MCF 10A (cell line): Measurements from ENCODE around the gene ARL13B. TPM values are rescaled to one million over a fixed set of nuclear protein-coding genes. Genes with fewer than 3 reads are reported as not detected.

ENCODE experiments used
- BruUV-seq: library from RNA; stranded (reverse); fragments of 400-500 nt; replicated peaks from 2 replicates; lab custom pipeline; 2021; lab: Mats Ljungman, UMichigan
- CTCF ChIA-PET: fragments of 300-600 bp; sonication (Branson Sonifier 250); formaldehyde crosslinking; extraction: SDS; loops from one replicate; lab custom pipeline; 2021; ENCODE audit warnings: antibody characterized with exemption, inconsistent platforms; lab: Yijun Ruan, JAX
- POLR2A ChIA-PET: fragments of 300-600, 350-650 bp; sonication (Branson Sonifier 250); formaldehyde crosslinking; extraction: SDS; loops from one replicate; lab custom pipeline; 2020; ENCODE audit warnings: antibody characterized with exemption, inconsistent platforms; lab: Yijun Ruan, JAX
- DNase-seq: peaks from one replicate; pipeline ENCODE4 v3.0.0-alpha.2; 2018; ENCODE audit not compliant: unreplicated experiment
- H3K27ac Mint-ChIP-seq: one replicate; pipeline ENCODE4 v1.8.0; 2022; ENCODE audit warnings: mild to moderate bottlenecking, low read depth, mixed read lengths; ENCODE audit not compliant: unreplicated experiment
- H3K27me3 Mint-ChIP-seq: one replicate; pipeline ENCODE4 v1.8.0; 2022; ENCODE audit warnings: mixed read lengths; ENCODE audit not compliant: insufficient read depth, unreplicated experiment
- H3K36me3 Mint-ChIP-seq: one replicate; pipeline ENCODE4 v1.8.0; 2022; ENCODE audit warnings: mild to moderate bottlenecking, moderate library complexity, mixed read lengths; ENCODE audit not compliant: insufficient read depth, unreplicated experiment
- H3K4me1 Mint-ChIP-seq: one replicate; pipeline ENCODE4 v1.8.0; 2022; ENCODE audit warnings: mixed read lengths; ENCODE audit not compliant: insufficient read depth, unreplicated experiment
- H3K4me3 Mint-ChIP-seq: one replicate; pipeline ENCODE4 v1.8.0; 2022; ENCODE audit warnings: mild to moderate bottlenecking, moderate library complexity, mixed read lengths; ENCODE audit not compliant: unreplicated experiment
- H3K9me3 Mint-ChIP-seq: one replicate; pipeline ENCODE4 v1.8.0; 2022; ENCODE audit warnings: mixed read lengths; ENCODE audit not compliant: unreplicated experiment
- intact Hi-C: fragments of 100-400 bp; cut with micrococcal nuclease; formaldehyde crosslinking; loops from 2 replicates; pipeline ENCODE4 v1.14.1; 2022
- total RNA-seq: library from RNA; stranded (reverse); gene quantifications from 2 replicates; pipeline ENCODE4 v1.2.3, GENCODE V29; 2022
- TF ChIP-seq, protein P1 (sequence below): fragments of 200-600 bp; IDR thresholded peaks from one replicate; pipeline ENCODE4 v1.8.0; 2022; ENCODE audit warnings: antibody characterized with exemption, mild to moderate bottlenecking; ENCODE audit not compliant: unreplicated experiment

The ARL13B gene
- total RNA-seq, 1 experiment from 2014 or later = 22.0 TPM

GRCh38 chr3:94081884-94082283 lies 101.9 kb downstream of the ARL13B start:
- Mint-ChIP-seq H3K9me3 (no peaks in the 10 kb centered on the region), H3K36me3 (peaks cover 25% of the 10 kb centered on the region), H3K27ac (no peak overlapping the region), H3K4me3 (no peak overlapping the region), H3K27me3 (no peaks in the 10 kb centered on the region), H3K4me1 (peaks cover 7% of the 10 kb centered on the region)
- CTCF ChIA-PET = interaction anchor here (5.9 kb wide), 1 partner anchor 14 kb away, joined by 37 read pairs; no protein-coding TSS in a partner anchor
- no peak for DNase-seq
- intact Hi-C loops = no loop called here
- POLR2A ChIA-PET = interaction anchor here (0.9 kb wide), 1 partner anchor 20 kb away, joined by 3 read pairs; the partner anchor contains the start of gene DHFR2
- no TSS peak for BruUV-seq
- TF ChIP-seq, protein P1, sequence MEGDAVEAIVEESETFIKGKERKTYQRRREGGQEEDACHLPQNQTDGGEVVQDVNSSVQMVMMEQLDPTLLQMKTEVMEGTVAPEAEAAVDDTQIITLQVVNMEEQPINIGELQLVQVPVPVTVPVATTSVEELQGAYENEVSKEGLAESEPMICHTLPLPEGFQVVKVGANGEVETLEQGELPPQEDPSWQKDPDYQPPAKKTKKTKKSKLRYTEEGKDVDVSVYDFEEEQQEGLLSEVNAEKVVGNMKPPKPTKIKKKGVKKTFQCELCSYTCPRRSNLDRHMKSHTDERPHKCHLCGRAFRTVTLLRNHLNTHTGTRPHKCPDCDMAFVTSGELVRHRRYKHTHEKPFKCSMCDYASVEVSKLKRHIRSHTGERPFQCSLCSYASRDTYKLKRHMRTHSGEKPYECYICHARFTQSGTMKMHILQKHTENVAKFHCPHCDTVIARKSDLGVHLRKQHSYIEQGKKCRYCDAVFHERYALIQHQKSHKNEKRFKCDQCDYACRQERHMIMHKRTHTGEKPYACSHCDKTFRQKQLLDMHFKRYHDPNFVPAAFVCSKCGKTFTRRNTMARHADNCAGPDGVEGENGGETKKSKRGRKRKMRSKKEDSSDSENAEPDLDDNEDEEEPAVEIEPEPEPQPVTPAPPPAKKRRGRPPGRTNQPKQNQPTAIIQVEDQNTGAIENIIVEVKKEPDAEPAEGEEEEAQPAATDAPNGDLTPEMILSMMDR = no peak

DNA sequence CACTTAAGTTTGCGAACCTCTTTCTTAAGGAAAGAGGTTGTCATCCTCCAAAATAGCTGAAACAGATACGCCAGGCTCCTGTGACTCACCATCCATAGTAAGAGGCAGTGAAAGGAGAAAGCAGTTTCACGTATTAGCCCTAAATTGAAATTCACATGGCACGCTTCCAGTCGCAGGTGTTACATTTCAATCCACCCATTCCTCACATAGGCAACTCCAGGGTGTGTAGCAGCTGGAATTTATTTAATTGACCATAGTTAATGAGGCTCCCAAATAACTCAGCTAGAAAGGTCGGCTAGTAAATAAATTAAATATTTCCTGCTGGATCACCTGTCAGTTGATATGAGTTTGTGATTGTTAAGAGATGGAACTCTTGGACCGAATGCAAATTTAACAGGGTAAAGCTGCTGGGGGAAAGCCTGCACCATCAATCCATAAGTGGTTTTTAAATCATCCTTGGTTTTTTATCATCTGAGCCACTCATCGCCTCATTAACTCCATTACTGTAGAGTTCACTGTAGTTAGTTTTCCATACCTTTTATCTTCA lies 102.5 kb downstream of the ARL13B start:
- H3K27ac Mint-ChIP-seq = no peak overlapping the region
- ChIA-PET POLR2A (no interaction called here), CTCF (interaction anchor here (0.6 to 5.9 kb wide), 2 partner anchors 15 to 78 kb away, joined by 3 to 37 read pairs; no protein-coding TSS in a partner anchor)
- H3K4me3 Mint-ChIP-seq = no peak overlapping the region
- peaks cover 24% of the 10 kb centered on the region for H3K36me3 Mint-ChIP-seq
- TF ChIP-seq, protein P1 = no peak
- intact Hi-C loops = no loop called here
- H3K4me1 Mint-ChIP-seq = peaks cover 6% of the 10 kb centered on the region
- BruUV-seq = no TSS peak
- no peaks in the 10 kb centered on the region for H3K27me3 Mint-ChIP-seq
- no peaks in the 10 kb centered on the region for H3K9me3 Mint-ChIP-seq
- no peak for DNase-seq

- CTCF ChIA-PET = no interaction called here
These were observed 103.3 kb downstream of the ARL13B start for GRCh38 chr3:94083261-94083660.

GRCh38 chr3:94089126-94089525 lies 109.2 kb downstream of the ARL13B start:
- Mint-ChIP-seq H3K9me3 (no peaks in the 10 kb centered on the region), H3K27me3 (no peaks in the 10 kb centered on the region), H3K36me3 (peaks cover 34% of the 10 kb centered on the region), H3K4me1 (no peaks in the 10 kb centered on the region), H3K27ac (no peak overlapping the region), H3K4me3 (no peak overlapping the region)
- no TSS peak for BruUV-seq
- DNase-seq = no peak
- TF ChIP-seq, protein P1 = no peak
- POLR2A ChIA-PET = interaction anchor here (1.1 kb wide), 1 partner anchor 11 kb away, joined by 3 read pairs; no protein-coding TSS in a partner anchor
- intact Hi-C loops = no loop called here
- CTCF ChIA-PET = interaction anchor here (0.9 kb wide), 1 partner anchor 9 kb away, joined by 3 read pairs; no protein-coding TSS in a partner anchor

More at GRCh38 chr3:94083261-94083660, 103.3 kb downstream of the ARL13B start:
- H3K36me3 Mint-ChIP-seq = peaks cover 23% of the 10 kb centered on the region
- TF ChIP-seq, protein P1 = no peak
- no peaks in the 10 kb centered on the region for H3K9me3 Mint-ChIP-seq
- intact Hi-C loops = no loop called here
- no peaks in the 10 kb centered on the region for H3K4me1 Mint-ChIP-seq
- POLR2A ChIA-PET = no interaction called here
- BruUV-seq = no TSS peak
- no peak for DNase-seq
- no peak overlapping the region for H3K4me3 Mint-ChIP-seq
- H3K27me3 Mint-ChIP-seq = no peaks in the 10 kb centered on the region
- no peak overlapping the region for H3K27ac Mint-ChIP-seq
